Gastroesophageal sphincter (tissue), 4 donors: Measurements from ENCODE around the gene SH3RF1. TPM values are rescaled to one million over a fixed set of nuclear protein-coding genes. Genes with fewer than 3 reads are reported as not detected.

Source experiments
- ATAC-seq: fragments of 150-250 bp; one replicate; pipeline ENCODE4 v1.9.1; 2016; ENCODE audit warnings: mild to moderate bottlenecking, moderate library complexity
- H3K27ac ChIP-seq, 4 donors: fragments of 200-600 bp; sonication (generic) in 3 of 4; 1 replicate in 3 of 4; 2 replicates in 1 of 4; pipeline ENCODE4 v1.5.1; 2016 to 2019
- H3K27me3 ChIP-seq: fragments of 200-600 bp; sonication (generic); one replicate; pipeline ENCODE4 v1.5.1; 2019
- H3K36me3 ChIP-seq, 2 donors: fragments of 200-600 bp; sonication (generic); one replicate each; pipeline ENCODE4 v1.5.1; 2019; ENCODE audit warnings: control low read depth in 1 of 2
- H3K4me1 ChIP-seq, 3 donors: fragments of 200-600 bp; sonication (generic); 1 replicate in 2 of 3; 2 replicates in 1 of 3; pipeline ENCODE4 v1.5.1; 2016 to 2019; ENCODE audit warnings: control low read depth in 2 of 3
- H3K4me3 ChIP-seq, 2 donors: fragments of 200-600 bp; sonication (generic); one replicate each; pipeline ENCODE4 v1.5.1; 2019; ENCODE audit warnings: mild to moderate bottlenecking in 1 of 2, moderate library complexity in 1 of 2
- H3K9me3 ChIP-seq, 3 donors: fragments of 200-600 bp; sonication (generic); one replicate each; pipeline ENCODE4 v1.5.1; 2017 to 2019; ENCODE audit warnings: control low read depth in 2 of 3
- EP300 ChIP-seq: sonication (generic); formaldehyde crosslinking; IDR thresholded peaks from one replicate; pipeline ENCODE4 v1.6.1; 2017; ENCODE audit warnings: antibody characterized with exemption, mild to moderate bottlenecking
- POLR2A ChIP-seq, 2 donors: fragments of 450-650 bp; IDR thresholded peaks; one replicate each; pipeline ENCODE4 v1.6.1; 2017; ENCODE audit warnings: antibody characterized with exemption in 2 of 2, mild to moderate bottlenecking in 2 of 2, moderate library complexity in 1 of 2
- POLR2AphosphoS5 ChIP-seq: sonication (generic); formaldehyde crosslinking; IDR thresholded peaks from one replicate; pipeline ENCODE4 v1.6.1; 2017; ENCODE audit warnings: antibody characterized with exemption
- WGBS, 2 donors: methylation state at CpG; one replicate each; pipeline ENCODE4 v1.1.5; 2018; ENCODE audit warnings: low coverage in 1 of 2; 5-methylcytosine and 5-hydroxymethylcytosine counted together
- total RNA-seq, 4 donors: library from RNA; depleted of rRNA; stranded (reverse); fragments of >200 nt; gene quantifications; one replicate each; pipeline ENCODE4 v1.1.0, GENCODE V29; 2016
- TF ChIP-seq, protein P1 (sequence below), 4 experiments: fragments of 200-600 bp in 2 of 4; fragments of 450-650 bp in 2 of 4; sonication (generic) in 1 of 4; IDR thresholded peaks; one replicate each; pipeline ENCODE4 v1.5.1; 2017 to 2019; ENCODE audit warnings: antibody characterized with exemption in 4 of 4, mild to moderate bottlenecking in 2 of 4, moderate library complexity in 2 of 4

The SH3RF1 gene
- total RNA-seq, 4 donors from 2014 or later: 9.2 to 17.6 (median 13.3) TPM

DNA sequence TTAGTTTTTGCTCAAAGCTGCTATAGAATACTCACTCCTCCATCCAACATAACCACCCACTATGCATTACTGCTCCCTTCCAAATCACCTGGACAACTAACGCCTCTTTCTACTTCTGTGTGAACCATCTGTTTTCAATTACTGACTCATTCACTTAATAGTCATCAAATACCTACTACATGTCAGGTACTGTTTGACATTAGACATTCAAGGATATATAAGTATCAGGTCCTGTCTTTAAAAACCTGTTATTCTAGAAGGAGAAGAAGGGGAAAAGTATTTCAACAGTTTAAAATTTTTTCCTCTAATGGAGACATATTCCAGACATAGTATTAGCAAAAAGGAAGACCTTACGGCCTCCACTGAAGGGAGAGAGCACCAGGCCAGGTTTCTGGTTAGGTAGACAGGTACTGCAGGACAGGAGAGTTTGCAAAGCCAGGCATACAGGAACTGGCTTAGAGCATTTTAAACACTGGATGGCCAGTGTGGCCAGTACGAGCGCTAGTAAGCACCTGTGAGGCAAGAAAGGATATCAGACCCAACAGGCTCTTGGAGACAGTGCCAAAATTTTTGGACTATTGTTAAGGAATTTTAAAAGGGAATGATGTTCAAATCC is 39.0 kb downstream of the SH3RF1 start:
- H3K36me3 ChIP-seq: no peaks in the 10 kb centered on the region
- TF ChIP-seq, protein P1, sequence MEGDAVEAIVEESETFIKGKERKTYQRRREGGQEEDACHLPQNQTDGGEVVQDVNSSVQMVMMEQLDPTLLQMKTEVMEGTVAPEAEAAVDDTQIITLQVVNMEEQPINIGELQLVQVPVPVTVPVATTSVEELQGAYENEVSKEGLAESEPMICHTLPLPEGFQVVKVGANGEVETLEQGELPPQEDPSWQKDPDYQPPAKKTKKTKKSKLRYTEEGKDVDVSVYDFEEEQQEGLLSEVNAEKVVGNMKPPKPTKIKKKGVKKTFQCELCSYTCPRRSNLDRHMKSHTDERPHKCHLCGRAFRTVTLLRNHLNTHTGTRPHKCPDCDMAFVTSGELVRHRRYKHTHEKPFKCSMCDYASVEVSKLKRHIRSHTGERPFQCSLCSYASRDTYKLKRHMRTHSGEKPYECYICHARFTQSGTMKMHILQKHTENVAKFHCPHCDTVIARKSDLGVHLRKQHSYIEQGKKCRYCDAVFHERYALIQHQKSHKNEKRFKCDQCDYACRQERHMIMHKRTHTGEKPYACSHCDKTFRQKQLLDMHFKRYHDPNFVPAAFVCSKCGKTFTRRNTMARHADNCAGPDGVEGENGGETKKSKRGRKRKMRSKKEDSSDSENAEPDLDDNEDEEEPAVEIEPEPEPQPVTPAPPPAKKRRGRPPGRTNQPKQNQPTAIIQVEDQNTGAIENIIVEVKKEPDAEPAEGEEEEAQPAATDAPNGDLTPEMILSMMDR (IDR thresholded peaks at IDR 0.05): no peak
- no peak for TF ChIP-seq POLR2AphosphoS5
- no peak for TF ChIP-seq POLR2A (IDR thresholded peaks at IDR 0.05)
- no peaks in the 10 kb centered on the region for H3K9me3 ChIP-seq
- no peak for ATAC-seq
- WGBS, 2 donors: 72 to 96% methylated on average over 4 of the region's 4 CpGs
- H3K27me3 ChIP-seq: no peaks in the 10 kb centered on the region
- peaks cover 0 to 30% (median 1%) of the 10 kb centered on the region in 3 donors for H3K4me1 ChIP-seq
- H3K27ac ChIP-seq: no peak overlapping the region
- H3K4me3 ChIP-seq: no peak overlapping the region

DNA sequence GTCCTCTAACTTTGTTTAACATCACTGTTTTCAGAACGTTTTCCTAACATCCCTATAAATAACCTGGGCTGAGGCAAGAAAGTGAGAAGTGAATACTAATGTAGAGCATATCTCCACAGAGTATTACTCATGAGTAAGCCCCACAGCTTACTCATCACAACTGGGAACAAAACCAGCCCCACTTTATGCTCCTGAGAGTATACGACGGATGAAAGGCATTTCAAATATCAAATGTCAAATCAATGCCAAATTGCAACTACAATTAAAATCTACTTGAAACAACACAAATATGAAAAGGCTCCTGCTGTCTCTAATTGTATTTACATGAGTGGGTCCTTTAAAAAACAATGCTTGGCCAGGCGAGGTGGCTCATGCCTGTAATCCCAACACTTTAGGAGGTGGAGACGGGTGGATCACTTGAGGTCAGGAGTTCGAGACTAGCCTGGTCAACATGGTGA is 41.2 kb downstream of the SH3RF1 start:
- no peaks in the 10 kb centered on the region for H3K9me3 ChIP-seq
- peak; percentile 78 for TF ChIP-seq POLR2AphosphoS5
- TF ChIP-seq, protein P1 (IDR thresholded peaks at IDR 0.05): no peak
- no peak for TF ChIP-seq EP300
- WGBS, 2 donors: 7 to 23% methylated on average over 3 to 5 of the region's 6 CpGs
- H3K27ac ChIP-seq: no peak overlapping the region
- peak; percentile 61 for ATAC-seq
- no peaks in the 10 kb centered on the region for H3K36me3 ChIP-seq
- H3K4me3 ChIP-seq: no peak overlapping the region
- H3K27me3 ChIP-seq: no peaks in the 10 kb centered on the region
- H3K4me1 ChIP-seq: peaks cover 0 to 42% (median 3%) of the 10 kb centered on the region in 3 donors

DNA sequence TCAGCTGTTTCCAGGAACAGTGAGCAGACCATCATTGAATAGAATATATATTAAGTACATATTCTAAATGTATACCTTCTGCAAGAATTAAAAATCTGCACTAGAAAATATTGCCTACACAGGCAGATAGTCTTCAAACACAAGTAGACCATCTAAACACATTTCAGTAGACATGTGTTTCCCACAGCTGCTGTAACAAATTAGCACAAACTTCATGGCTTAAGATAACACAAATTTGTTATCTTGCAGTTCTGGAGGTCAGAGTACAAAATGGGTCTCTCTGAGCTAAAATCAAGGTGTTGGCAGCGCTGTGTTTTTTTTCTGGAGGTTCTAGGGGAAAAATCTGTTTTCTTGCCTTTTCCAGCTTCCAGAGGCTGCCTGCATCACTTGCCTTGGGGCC is 42.7 kb downstream of the SH3RF1 start:
- H3K27ac ChIP-seq: no peak overlapping the region
- H3K9me3 ChIP-seq: no peaks in the 10 kb centered on the region
- H3K36me3 ChIP-seq: no peaks in the 10 kb centered on the region
- no peaks in the 10 kb centered on the region for H3K27me3 ChIP-seq
- H3K4me1 ChIP-seq: peaks cover 0 to 37% (median 3%) of the 10 kb centered on the region in 3 donors
- no peak overlapping the region for H3K4me3 ChIP-seq
- ATAC-seq: no peak
- TF ChIP-seq EP300 (no peak), POLR2A (IDR thresholded peaks at IDR 0.05) (no peak), POLR2AphosphoS5 (no peak)
- TF ChIP-seq, protein P1 (IDR thresholded peaks at IDR 0.05): no peak
- WGBS, 2 donors: 100% methylated on average over 1 of the region's 1 CpG

- TF ChIP-seq POLR2A (IDR thresholded peaks at IDR 0.05): no peak
- no peak for TF ChIP-seq EP300
- no peak for TF ChIP-seq POLR2AphosphoS5
- TF ChIP-seq, protein P1 (IDR thresholded peaks at IDR 0.05): no peak
- Histone ChIP-seq H3K27ac (no peak overlapping the region), H3K36me3 (no peaks in the 10 kb centered on the region), H3K9me3 (no peaks in the 10 kb centered on the region), H3K4me1 (peaks cover 0 to 37% (median 3%) of the 10 kb centered on the region in 3 donors), H3K27me3 (no peaks in the 10 kb centered on the region), H3K4me3 (no peak overlapping the region)
- ATAC-seq: no peak
These were observed 44.2 kb downstream of the SH3RF1 start for GRCh38 chr4:169226565-169226964.

- H3K9me3 ChIP-seq: no peaks in the 10 kb centered on the region
- TF ChIP-seq EP300: no peak
- TF ChIP-seq, protein P1 (IDR thresholded peaks at IDR 0.05): no peak
- no peak for TF ChIP-seq POLR2AphosphoS5
- no peak for TF ChIP-seq POLR2A (IDR thresholded peaks at IDR 0.05)
- no peak for ATAC-seq
- no peak overlapping the region for H3K4me3 ChIP-seq
- H3K27ac ChIP-seq: no peak overlapping the region
- no peaks in the 10 kb centered on the region for H3K36me3 ChIP-seq
- peaks cover 0 to 42% (median 3%) of the 10 kb centered on the region in 3 donors for H3K4me1 ChIP-seq
- no peaks in the 10 kb centered on the region for H3K27me3 ChIP-seq
- 36 to 46% methylated on average over 2 of the region's 2 CpGs for WGBS, 2 donors
These were observed 44.9 kb downstream of the SH3RF1 start for GRCh38 chr4:169225812-169226211.
